Tibial nerve (tissue), 4 donors: ENCODE results near the gene TFF3. TPM values are rescaled to one million over a fixed set of nuclear protein-coding genes. Genes with fewer than 3 reads are reported as not detected.

Source experiments
- DNase-seq, 2 donors: peaks; one replicate each; pipeline ENCODE4 v3.0.0-alpha.2; 2019; ENCODE audit warnings: low spot score in 2 of 2
- H3K27ac ChIP-seq, 4 donors: fragments of 200-600 bp; sonication (generic) in 3 of 4; one replicate each; pipeline ENCODE4 v1.5.1; 2017 to 2019; ENCODE audit warnings: mild to moderate bottlenecking in 1 of 4
- H3K27me3 ChIP-seq, 2 donors: fragments of 200-600 bp; sonication (generic) in 1 of 2; one replicate each; pipeline versions ENCODE4 v1.5.1 to v1.6.0; 2017 to 2019
- H3K36me3 ChIP-seq, 3 donors: fragments of 200-600 bp; sonication (generic); one replicate each; pipeline ENCODE4 v1.5.1; 2018 to 2019
- H3K4me1 ChIP-seq, 4 donors: fragments of 200-600 bp; sonication (generic) in 3 of 4; one replicate each; pipeline ENCODE4 v1.5.1; 2017 to 2019
- H3K4me3 ChIP-seq, 4 donors: fragments of 200-600 bp; sonication (generic) in 3 of 4; one replicate each; pipeline ENCODE4 v1.5.1; 2017 to 2019; ENCODE audit warnings: mild to moderate bottlenecking in 1 of 4, moderate library complexity in 1 of 4
- H3K9me3 ChIP-seq, 4 donors: fragments of 200-600 bp; sonication (generic) in 3 of 4; one replicate each; pipeline ENCODE4 v1.5.1; 2017 to 2019
- EP300 ChIP-seq, 2 donors: sonication (generic); formaldehyde crosslinking; IDR thresholded peaks; one replicate each; pipeline ENCODE4 v1.6.1; 2017; ENCODE audit warnings: antibody characterized with exemption in 2 of 2, mild to moderate bottlenecking in 1 of 2
- POLR2A ChIP-seq, 2 donors: fragments of 450-650 bp; IDR thresholded peaks; one replicate each; pipeline ENCODE4 v1.6.1; 2017; ENCODE audit warnings: antibody characterized with exemption in 2 of 2, mild to moderate bottlenecking in 2 of 2, moderate library complexity in 2 of 2
- WGBS, 2 donors: methylation state at CpG; one replicate each; pipeline ENCODE4 v1.1.5; 2018; 5-methylcytosine and 5-hydroxymethylcytosine counted together
- total RNA-seq, 4 donors: library from RNA; depleted of rRNA; stranded (reverse); fragments of >200 nt; gene quantifications; one replicate each; pipeline ENCODE4 v1.1.0, GENCODE V29; 2016
- TF ChIP-seq, protein P1 (sequence below), 5 experiments: fragments of 200-600 bp in 3 of 5; fragments of 450-650 bp in 2 of 5; sonication (generic) in 3 of 5; IDR thresholded peaks; one replicate each; pipeline ENCODE4 v1.5.1; 2016 to 2019; ENCODE audit warnings: antibody characterized with exemption in 5 of 5, mild to moderate bottlenecking in 3 of 5, moderate library complexity in 2 of 5

Gene TFF3
- total RNA-seq, 4 donors from 2014 or later = 4.2 to 21.1 (median 13.4) TPM

DNA sequence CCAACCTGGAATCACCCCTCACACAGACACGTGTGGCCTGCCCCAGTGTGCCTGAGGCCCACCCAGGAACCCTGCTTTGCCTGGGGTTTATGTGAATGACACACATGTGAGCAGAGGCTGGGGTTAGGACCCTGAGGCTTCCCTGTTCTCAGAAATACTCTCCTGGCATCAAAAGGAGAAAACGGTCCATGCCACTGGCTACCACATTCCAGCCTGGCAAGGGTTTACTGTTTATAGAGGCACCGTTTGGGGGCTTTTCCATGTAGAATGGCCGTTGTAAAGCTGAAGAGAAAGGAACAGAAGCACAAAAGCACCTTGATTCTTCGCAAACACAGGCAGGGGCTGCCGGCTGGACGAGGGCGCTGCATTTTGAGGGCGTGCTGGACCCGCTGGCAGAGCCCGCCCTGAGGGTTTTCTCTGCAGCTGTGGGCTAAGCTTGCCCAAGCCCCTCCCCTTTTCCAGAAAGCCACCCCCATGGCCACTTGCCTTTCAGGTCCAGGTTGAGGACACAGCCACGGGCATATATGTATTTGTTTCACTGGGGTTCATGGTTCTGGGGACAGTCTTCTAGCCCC, 13.0 kb downstream of the TFF3 start:
- Histone ChIP-seq H3K27ac (peak overlapping the region in 1 of 4 donors; percentile 38), H3K4me1 (peaks cover 0 to 12% (median 0%) of the 10 kb centered on the region in 4 donors)
- WGBS, 2 donors = 70 to 73% methylated on average over 12 of the region's 12 CpGs

GRCh38 chr21:42301371-42302075, 13.7 kb downstream of the TFF3 start:
- Histone ChIP-seq H3K4me1 (peaks cover 0 to 12% (median 0%) of the 10 kb centered on the region in 4 donors), H3K4me3 (no peak overlapping the region), H3K27ac (peak overlapping the region in 2 of 4 donors; percentile 28 to 59), H3K36me3 (no peaks in the 10 kb centered on the region), H3K27me3 (peaks cover 0 to 4% of the 10 kb centered on the region in 2 donors), H3K9me3 (no peaks in the 10 kb centered on the region)
- DNase-seq = no peak
- TF ChIP-seq POLR2A (IDR thresholded peaks at IDR 0.05) (no peak), EP300 (IDR thresholded peaks at IDR 0.05) (peak; percentile 75 to 83)
- WGBS, 2 donors = 68 to 84% methylated on average over 20 of the region's 20 CpGs

More for the DNA sequence above, 13.0 kb downstream of the TFF3 start:
- DNase-seq = no peak
- H3K36me3 ChIP-seq = no peaks in the 10 kb centered on the region
- H3K4me3 ChIP-seq = no peak overlapping the region
- TF ChIP-seq, protein P1, sequence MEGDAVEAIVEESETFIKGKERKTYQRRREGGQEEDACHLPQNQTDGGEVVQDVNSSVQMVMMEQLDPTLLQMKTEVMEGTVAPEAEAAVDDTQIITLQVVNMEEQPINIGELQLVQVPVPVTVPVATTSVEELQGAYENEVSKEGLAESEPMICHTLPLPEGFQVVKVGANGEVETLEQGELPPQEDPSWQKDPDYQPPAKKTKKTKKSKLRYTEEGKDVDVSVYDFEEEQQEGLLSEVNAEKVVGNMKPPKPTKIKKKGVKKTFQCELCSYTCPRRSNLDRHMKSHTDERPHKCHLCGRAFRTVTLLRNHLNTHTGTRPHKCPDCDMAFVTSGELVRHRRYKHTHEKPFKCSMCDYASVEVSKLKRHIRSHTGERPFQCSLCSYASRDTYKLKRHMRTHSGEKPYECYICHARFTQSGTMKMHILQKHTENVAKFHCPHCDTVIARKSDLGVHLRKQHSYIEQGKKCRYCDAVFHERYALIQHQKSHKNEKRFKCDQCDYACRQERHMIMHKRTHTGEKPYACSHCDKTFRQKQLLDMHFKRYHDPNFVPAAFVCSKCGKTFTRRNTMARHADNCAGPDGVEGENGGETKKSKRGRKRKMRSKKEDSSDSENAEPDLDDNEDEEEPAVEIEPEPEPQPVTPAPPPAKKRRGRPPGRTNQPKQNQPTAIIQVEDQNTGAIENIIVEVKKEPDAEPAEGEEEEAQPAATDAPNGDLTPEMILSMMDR (IDR thresholded peaks at IDR 0.05) = no peak
- TF ChIP-seq EP300 (IDR thresholded peaks at IDR 0.05) = no peak
- no peak for TF ChIP-seq POLR2A (IDR thresholded peaks at IDR 0.05)
- peaks cover 0 to 10% of the 10 kb centered on the region in 2 donors for H3K27me3 ChIP-seq
- H3K9me3 ChIP-seq = no peaks in the 10 kb centered on the region

GRCh38 chr21:42300956-42301355, 14.3 kb downstream of the TFF3 start:
- H3K27me3 ChIP-seq = no peaks in the 10 kb centered on the region
- TF ChIP-seq, protein P1 (IDR thresholded peaks at IDR 0.05) = no peak
- TF ChIP-seq EP300 (IDR thresholded peaks at IDR 0.05) = no peak
- TF ChIP-seq POLR2A (IDR thresholded peaks at IDR 0.05) = no peak
- H3K4me1 ChIP-seq = peaks cover 0 to 12% (median 0%) of the 10 kb centered on the region in 4 donors
- no peaks in the 10 kb centered on the region for H3K9me3 ChIP-seq
- H3K27ac ChIP-seq = peak overlapping the region in 2 of 4 donors; percentile 28 to 59
- no peak overlapping the region for H3K4me3 ChIP-seq
- no peak for DNase-seq
- peaks cover 0 to 2% (median 0%) of the 10 kb centered on the region in 3 donors for H3K36me3 ChIP-seq
- 86 to 90% methylated on average over 9 of the region's 9 CpGs for WGBS, 2 donors

- WGBS, 2 donors = 69 to 77% methylated on average over 6 to 7 of the region's 7 CpGs
- Histone ChIP-seq H3K27ac (peak overlapping the region in 1 of 4 donors; percentile 68), H3K27me3 (no peaks in the 10 kb centered on the region), H3K4me3 (no peak overlapping the region), H3K4me1 (peaks cover 0 to 12% (median 0%) of the 10 kb centered on the region in 4 donors), H3K9me3 (no peaks in the 10 kb centered on the region), H3K36me3 (peaks cover 0 to 5% (median 0%) of the 10 kb centered on the region in 3 donors)
- DNase-seq = no peak
- TF ChIP-seq, protein P1 (IDR thresholded peaks at IDR 0.05) = no peak
- TF ChIP-seq POLR2A (IDR thresholded peaks at IDR 0.05) (no peak), EP300 (IDR thresholded peaks at IDR 0.05) (no peak)
These were observed 15.1 kb downstream of the TFF3 start for GRCh38 chr21:42300045-42300583.

GRCh38 chr21:42299324-42300044, 15.7 kb downstream of the TFF3 start:
- no peaks in the 10 kb centered on the region for H3K9me3 ChIP-seq
- no peak for DNase-seq
- no peaks in the 10 kb centered on the region for H3K27me3 ChIP-seq
- peaks cover 0 to 5% (median 0%) of the 10 kb centered on the region in 3 donors for H3K36me3 ChIP-seq
- peak overlapping the region in 2 of 4 donors; percentile 50 to 68 for H3K27ac ChIP-seq
- peaks cover 0 to 12% (median 0%) of the 10 kb centered on the region in 4 donors for H3K4me1 ChIP-seq
- TF ChIP-seq POLR2A (IDR thresholded peaks at IDR 0.05) (no peak), EP300 (IDR thresholded peaks at IDR 0.05) (peak in 1 of 2 donors; percentile 51)
- 67 to 70% methylated on average over 16 to 20 of the region's 20 CpGs for WGBS, 2 donors
- H3K4me3 ChIP-seq = no peak overlapping the region
